Fibroblast of the aortic adventitia (primary cell): ENCODE data around the gene CSNK1G1. TPM values are rescaled to one million over a fixed set of nuclear protein-coding genes. Genes with fewer than 3 reads are reported as not detected.

Experiments
- DNase-seq: peaks from one replicate; pipeline ENCODE4 v3.0.0-alpha.2; 2010; ENCODE audit warnings: low read depth
- H3K4me3 ChIP-seq: 2 replicates; pipeline ENCODE4 v1.5.1; 2011; ENCODE audit warnings: low read depth, mild to moderate bottlenecking, control low read depth, low read length, moderate library complexity
- total RNA-seq: library from RNA; depleted of rRNA; stranded (reverse); fragments of >200 nt; gene quantifications from 2 replicates; pipeline ENCODE4 v1.2.3, GENCODE V29; 2012; ENCODE audit warnings: low replicate concordance
- TF ChIP-seq, protein P1 (sequence below): IDR thresholded peaks from 2 replicates; pipeline ENCODE4 v1.5.1; 2011; ENCODE audit warnings: mild to moderate bottlenecking, low read length, control low read depth, inconsistent platforms; ENCODE audit not compliant: insufficient read depth

Gene CSNK1G1
- total RNA-seq, 1 donor = 22.0 TPM

DNA sequence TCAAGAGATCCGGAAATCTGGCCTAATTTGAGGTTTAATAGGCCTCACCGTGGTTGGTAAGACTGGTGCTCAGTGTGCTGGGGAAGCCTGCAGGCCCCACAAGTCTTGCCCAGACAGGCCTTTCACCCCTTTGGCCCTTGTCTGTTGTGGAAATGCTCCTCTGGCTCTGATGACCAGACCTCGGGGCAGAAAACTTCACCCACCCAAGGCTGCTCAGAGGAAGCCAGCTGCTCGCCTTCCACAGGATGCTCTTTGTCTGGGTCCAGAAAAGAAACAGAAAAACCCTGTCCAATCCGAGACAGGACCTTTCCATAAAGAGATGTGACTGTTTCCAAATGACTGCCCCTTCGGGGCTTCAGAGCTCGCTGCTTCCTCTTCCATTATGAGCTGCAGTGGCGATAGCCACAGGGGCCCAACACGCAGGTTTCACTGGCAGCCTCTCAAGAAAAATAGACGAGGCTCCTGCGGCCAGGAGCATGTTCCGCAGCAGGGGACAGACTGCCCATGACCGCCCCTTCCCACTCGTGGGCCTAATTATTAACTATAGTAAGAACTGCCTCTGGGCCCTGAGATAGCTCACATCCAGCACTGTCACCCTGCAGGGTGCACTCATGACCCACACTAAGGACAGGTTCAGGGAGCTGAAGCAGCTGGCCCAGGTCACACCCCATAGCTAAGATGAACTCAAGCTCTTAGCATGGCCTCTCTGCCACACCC lies 211.2 kb downstream of the CSNK1G1 start:
- DNase-seq = no peak
- no peak overlapping the region for H3K4me3 ChIP-seq
- TF ChIP-seq, protein P1, sequence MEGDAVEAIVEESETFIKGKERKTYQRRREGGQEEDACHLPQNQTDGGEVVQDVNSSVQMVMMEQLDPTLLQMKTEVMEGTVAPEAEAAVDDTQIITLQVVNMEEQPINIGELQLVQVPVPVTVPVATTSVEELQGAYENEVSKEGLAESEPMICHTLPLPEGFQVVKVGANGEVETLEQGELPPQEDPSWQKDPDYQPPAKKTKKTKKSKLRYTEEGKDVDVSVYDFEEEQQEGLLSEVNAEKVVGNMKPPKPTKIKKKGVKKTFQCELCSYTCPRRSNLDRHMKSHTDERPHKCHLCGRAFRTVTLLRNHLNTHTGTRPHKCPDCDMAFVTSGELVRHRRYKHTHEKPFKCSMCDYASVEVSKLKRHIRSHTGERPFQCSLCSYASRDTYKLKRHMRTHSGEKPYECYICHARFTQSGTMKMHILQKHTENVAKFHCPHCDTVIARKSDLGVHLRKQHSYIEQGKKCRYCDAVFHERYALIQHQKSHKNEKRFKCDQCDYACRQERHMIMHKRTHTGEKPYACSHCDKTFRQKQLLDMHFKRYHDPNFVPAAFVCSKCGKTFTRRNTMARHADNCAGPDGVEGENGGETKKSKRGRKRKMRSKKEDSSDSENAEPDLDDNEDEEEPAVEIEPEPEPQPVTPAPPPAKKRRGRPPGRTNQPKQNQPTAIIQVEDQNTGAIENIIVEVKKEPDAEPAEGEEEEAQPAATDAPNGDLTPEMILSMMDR = no peak

DNA sequence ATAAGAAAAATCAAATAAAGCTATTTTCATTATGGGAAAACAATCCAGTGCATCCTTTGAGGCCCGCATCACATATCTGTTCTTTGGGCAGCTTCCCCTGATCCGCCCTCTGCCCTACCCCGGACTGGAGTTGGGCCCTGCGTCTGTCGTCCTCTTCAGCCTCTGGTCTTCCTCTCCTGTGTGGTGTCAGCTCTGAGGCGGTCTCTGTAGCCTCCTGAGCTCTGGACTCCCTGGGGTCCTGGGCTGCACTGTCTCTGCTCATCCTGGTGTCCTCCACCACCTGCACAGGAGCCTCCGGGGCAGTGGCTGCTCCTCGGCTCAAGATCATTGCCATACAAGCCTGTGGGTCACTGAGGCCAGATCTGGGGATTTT lies 211.8 kb downstream of the CSNK1G1 start:
- H3K4me3 ChIP-seq = no peak overlapping the region
- TF ChIP-seq, protein P1 = no peak
- DNase-seq = no peak

DNA sequence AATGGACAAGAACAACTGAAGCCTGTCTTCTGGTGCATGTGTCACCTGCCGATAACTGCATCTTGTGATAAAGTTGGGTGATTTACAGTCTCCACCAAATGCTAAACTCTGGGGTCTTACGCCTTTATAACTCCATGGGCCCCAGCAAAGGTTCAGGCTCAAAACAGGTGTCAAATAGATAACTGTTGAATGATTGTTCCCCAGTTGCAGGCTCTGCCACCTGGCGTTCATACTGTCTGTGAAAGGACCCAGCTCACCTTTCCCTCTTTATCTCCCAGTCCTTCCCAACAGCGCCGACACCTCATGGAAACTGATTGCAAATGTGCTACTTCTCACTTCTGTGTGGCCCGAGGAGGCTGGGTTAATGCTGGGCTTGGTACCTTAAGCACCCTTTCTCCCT lies 212.7 kb downstream of the CSNK1G1 start:
- TF ChIP-seq, protein P1 = no peak
- no peak for DNase-seq
- no peak overlapping the region for H3K4me3 ChIP-seq

DNA sequence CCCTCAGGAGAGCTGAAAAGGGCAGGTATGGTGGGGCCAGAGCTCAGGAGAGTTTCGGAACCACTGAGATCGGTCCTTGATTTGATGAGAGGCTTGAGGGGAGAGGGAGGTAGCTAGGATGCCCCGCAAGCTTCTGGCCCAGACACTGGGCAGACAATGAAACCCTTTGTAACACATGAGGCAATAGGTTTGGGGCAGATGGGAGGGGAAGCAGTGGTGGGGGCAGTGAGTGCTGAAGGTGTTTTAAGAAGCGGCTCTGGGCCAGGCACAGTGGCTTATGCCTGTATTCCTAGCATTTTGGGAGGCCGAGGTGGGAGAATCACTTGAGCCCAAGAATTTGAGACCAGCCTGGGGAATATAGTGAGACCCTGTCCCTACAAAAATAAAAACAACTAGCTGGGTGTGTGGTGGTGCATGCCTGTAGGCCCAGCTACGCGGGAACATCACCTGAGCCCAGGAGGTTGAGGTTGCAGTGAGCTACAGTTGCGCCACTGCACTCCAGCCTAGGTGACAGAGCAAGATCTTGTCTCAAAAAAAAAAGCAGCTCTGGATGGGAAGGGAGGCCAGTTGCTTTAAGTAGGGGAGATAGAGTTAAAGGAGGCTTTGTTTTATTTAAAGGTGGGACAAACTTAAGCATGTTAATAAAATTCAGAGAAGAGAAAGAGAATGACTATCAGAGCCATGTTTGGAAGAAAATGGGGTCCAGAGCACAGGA lies 214.0 kb downstream of the CSNK1G1 start:
- TF ChIP-seq, protein P1 = no peak
- H3K4me3 ChIP-seq = no peak overlapping the region
- no peak for DNase-seq

DNA sequence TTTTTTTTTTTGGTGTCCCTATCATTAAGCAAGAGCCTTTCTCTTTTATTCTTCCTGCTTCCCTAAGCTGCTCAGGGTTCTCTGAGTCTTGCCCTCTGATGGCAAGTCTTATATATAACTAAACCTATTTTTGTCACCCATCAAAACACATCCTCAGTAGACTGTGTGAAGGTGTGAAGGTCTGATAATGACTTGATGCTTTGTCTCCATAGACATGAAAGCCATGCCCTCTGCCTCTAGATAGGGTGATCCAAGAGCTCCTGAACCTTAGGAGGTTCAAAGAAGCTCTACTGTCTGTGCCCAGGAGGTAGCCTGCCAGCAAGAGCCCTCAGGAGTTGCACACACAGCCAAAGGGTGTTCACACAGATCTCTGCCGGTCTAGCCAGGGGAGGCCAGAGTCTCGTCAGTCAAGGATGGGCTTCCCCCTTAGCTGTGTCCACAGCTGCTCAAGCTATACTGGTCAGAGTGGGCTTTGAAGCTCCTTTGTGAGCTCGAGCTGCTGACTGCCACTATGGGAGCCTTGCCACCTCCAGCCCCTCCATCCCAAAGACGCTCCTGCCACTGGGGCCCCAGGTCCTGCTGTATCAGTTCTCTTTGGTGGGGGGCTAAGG lies 217.5 kb downstream of the CSNK1G1 start:
- TF ChIP-seq, protein P1 = no peak
- no peak overlapping the region for H3K4me3 ChIP-seq
- no peak for DNase-seq

DNA sequence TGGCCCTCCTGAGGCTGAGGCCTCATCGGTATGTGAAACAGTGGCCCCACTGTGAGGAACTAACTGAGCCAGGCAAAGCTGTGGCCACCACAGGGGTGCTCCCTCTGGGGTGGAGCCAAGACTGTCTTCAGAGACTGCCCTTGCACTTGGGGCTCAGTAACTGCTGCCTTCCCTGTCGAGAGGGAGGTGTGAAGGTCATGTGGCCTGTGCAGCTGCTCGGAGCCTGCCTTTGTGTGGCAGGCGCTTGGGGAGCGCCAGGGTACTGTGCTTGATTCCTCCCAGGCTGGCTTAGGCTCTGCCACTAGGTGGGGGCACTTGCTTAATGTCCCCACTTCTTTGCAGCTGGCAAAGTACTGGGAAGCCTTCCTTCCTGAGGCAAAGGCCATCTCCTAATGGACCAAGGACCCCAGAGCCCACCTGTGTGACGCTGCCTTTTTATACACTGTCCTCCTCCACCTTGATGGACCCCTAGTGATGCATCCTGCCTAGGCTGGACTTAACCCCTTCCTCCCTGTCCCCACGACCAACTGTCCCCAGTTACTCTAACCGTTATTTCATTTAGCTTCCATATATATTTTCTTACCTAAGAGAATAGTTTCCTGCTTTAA lies 218.6 kb downstream of the CSNK1G1 start:
- DNase-seq = no peak
- TF ChIP-seq, protein P1 = no peak
- H3K4me3 ChIP-seq = no peak overlapping the region
